Panc1 (cell line): ENCODE results near the gene IL15. TPM values are rescaled to one million over a fixed set of nuclear protein-coding genes. Genes with fewer than 3 reads are reported as not detected.
A peak's percentile ranks its signal among the peaks of the same experiment; 100 is the strongest.

Experiments
- ATAC-seq: fragments of 200-7000 bp; cut with Tn5 transposase; 2 replicates; pipeline ENCODE4 v1.9.1; 2020; ENCODE audit warnings: mild to moderate bottlenecking, moderate library complexity
- BruUV-seq: library from RNA; stranded (reverse); fragments of 400-500 nt; replicated peaks from 2 replicates; lab custom pipeline; 2021; lab: Mats Ljungman, UMichigan
- CTCF ChIA-PET: fragments of 300-600 bp; sonication (Branson Sonifier 250); formaldehyde crosslinking; loops from one replicate; lab custom pipeline; 2022; ENCODE audit warnings: antibody characterized with exemption; lab: Charles Lee
- POLR2A ChIA-PET: fragments of 300-600 bp; sonication (Branson Sonifier 250); formaldehyde crosslinking; loops from one replicate; lab custom pipeline; 2022; ENCODE audit warnings: antibody characterized with exemption; lab: Charles Lee
- DNase-seq: peaks from one replicate; pipeline ENCODE4 v3.0.0-alpha.2; 2010; ENCODE audit warnings: low read depth, low spot score
- H3K27ac ChIP-seq: 2 replicates; pipeline ENCODE4 v1.5.1; 2011; ENCODE audit warnings: mild to moderate bottlenecking, low read length, inconsistent platforms
- H3K27me3 ChIP-seq: fragments of 200-500 bp; sonication (Bioruptor generic); 2 replicates; pipeline ENCODE4 v1.6.0; 2014; ENCODE audit warnings: low read length, inconsistent platforms; ENCODE audit not compliant: control insufficient read depth, insufficient read depth
- H3K36me3 ChIP-seq: fragments of 200-500 bp; sonication (Bioruptor generic); 2 replicates; pipeline ENCODE4 v1.5.1; 2014; ENCODE audit warnings: inconsistent platforms, mild to moderate bottlenecking, low read length, moderate library complexity; ENCODE audit not compliant: control insufficient read depth, insufficient read depth
- H3K4me1 ChIP-seq: 2 replicates; pipeline ENCODE4 v1.5.1; 2011; ENCODE audit warnings: inconsistent platforms, mild to moderate bottlenecking, low read length, moderate library complexity; ENCODE audit not compliant: control insufficient read depth, insufficient read depth
- H3K4me3 ChIP-seq, 2 experiments: 2 replicates each; pipeline ENCODE4 v1.5.1; 2011 to 2012; ENCODE audit warnings: low read depth in 2 of 2, low read length in 2 of 2, mild to moderate bottlenecking in 2 of 2, inconsistent platforms in 1 of 2, moderate library complexity in 1 of 2
- H3K9me3 ChIP-seq: fragments of 200-500 bp; sonication (Bioruptor generic); 2 replicates; pipeline ENCODE4 v1.5.1; 2014; ENCODE audit warnings: low read depth, mild to moderate bottlenecking, inconsistent platforms, low read length, moderate library complexity; ENCODE audit not compliant: control insufficient read depth, insufficient read depth
- POLR2AphosphoS5 ChIP-seq: IDR thresholded peaks from 2 replicates; pipeline ENCODE4 v1.6.1; 2012; ENCODE audit warnings: mild to moderate bottlenecking, low read depth, low read length, moderate library complexity
- SIN3A ChIP-seq: IDR thresholded peaks from 2 replicates; pipeline ENCODE4 v1.6.1; 2012; ENCODE audit warnings: low read depth, mild to moderate bottlenecking, low read length, moderate library complexity, borderline replicate concordance; ENCODE audit not compliant: insufficient read depth
- TCF7L2 ChIP-seq: IDR thresholded peaks from 2 replicates; pipeline ENCODE4 v1.6.1; 2011; ENCODE audit warnings: mild to moderate bottlenecking, low read depth, low read length, inconsistent platforms
- in situ Hi-C: cut with HindIII; loops from 2 replicates; pipeline ENCODE4 v1.10.0; 2016; ENCODE audit warnings: low sequenced_read_pairs, low pct_unique_long_range_greater_than_20kb
- intact Hi-C: fragments of 100-400 bp; cut with micrococcal nuclease; formaldehyde crosslinking; loops from one replicate; pipeline ENCODE4 v1.10.0; 2022; ENCODE audit not compliant: unreplicated experiment
- total RNA-seq: library from RNA; stranded (reverse); gene quantifications from one replicate; pipeline ENCODE4 v1.2.1, GENCODE V29; 2021; ENCODE audit not compliant: unreplicated experiment
- TF ChIP-seq, protein P1 (sequence below): fragments of 450-650 bp; IDR thresholded peaks from 2 replicates; pipeline ENCODE4 v1.5.1; 2017; ENCODE audit warnings: mild to moderate bottlenecking
- TF ChIP-seq, protein P2 (sequence below), 2 experiments: IDR thresholded peaks; 2 replicates each; pipeline ENCODE4 v1.6.1; 2011 to 2012; ENCODE audit warnings: low read depth in 2 of 2, control low read depth in 1 of 2, low read length in 1 of 2, mild to moderate bottlenecking in 1 of 2, moderate library complexity in 1 of 2; ENCODE audit not compliant: insufficient read depth in 1 of 2

The IL15 gene
- total RNA-seq, 1 experiment from 2014 or later, result 2.7 TPM

DNA sequence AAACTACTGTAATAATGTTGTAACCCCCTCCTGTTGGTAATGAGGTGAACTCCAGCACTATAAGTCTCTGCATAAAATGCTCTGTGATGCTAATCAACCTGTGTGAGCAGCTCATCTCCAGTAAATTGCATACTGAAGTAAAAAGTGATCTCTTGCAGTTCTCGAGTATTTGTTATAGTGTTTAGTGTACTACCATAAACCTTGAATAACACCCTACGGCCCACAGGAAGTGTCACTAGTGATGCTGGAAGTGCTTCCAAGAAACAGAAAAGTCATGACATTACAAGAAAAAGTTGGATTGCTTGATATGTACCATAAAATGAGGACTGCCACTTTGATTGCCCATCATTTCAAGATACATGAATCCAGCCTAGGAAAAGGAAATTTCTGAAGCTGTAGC is 39.0 kb downstream of the IL15 start:
- in situ Hi-C loops (no loop called here), intact Hi-C loops (no loop called here)
- ChIA-PET CTCF (no interaction called here), POLR2A (no interaction called here)
- no peak overlapping the region for H3K4me3 ChIP-seq
- TF ChIP-seq SIN3A, result no peak
- no peak for TF ChIP-seq POLR2AphosphoS5
- TF ChIP-seq TCF7L2, result no peak
- TF ChIP-seq, protein P1, sequence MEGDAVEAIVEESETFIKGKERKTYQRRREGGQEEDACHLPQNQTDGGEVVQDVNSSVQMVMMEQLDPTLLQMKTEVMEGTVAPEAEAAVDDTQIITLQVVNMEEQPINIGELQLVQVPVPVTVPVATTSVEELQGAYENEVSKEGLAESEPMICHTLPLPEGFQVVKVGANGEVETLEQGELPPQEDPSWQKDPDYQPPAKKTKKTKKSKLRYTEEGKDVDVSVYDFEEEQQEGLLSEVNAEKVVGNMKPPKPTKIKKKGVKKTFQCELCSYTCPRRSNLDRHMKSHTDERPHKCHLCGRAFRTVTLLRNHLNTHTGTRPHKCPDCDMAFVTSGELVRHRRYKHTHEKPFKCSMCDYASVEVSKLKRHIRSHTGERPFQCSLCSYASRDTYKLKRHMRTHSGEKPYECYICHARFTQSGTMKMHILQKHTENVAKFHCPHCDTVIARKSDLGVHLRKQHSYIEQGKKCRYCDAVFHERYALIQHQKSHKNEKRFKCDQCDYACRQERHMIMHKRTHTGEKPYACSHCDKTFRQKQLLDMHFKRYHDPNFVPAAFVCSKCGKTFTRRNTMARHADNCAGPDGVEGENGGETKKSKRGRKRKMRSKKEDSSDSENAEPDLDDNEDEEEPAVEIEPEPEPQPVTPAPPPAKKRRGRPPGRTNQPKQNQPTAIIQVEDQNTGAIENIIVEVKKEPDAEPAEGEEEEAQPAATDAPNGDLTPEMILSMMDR, result no peak
- TF ChIP-seq, protein P2, sequence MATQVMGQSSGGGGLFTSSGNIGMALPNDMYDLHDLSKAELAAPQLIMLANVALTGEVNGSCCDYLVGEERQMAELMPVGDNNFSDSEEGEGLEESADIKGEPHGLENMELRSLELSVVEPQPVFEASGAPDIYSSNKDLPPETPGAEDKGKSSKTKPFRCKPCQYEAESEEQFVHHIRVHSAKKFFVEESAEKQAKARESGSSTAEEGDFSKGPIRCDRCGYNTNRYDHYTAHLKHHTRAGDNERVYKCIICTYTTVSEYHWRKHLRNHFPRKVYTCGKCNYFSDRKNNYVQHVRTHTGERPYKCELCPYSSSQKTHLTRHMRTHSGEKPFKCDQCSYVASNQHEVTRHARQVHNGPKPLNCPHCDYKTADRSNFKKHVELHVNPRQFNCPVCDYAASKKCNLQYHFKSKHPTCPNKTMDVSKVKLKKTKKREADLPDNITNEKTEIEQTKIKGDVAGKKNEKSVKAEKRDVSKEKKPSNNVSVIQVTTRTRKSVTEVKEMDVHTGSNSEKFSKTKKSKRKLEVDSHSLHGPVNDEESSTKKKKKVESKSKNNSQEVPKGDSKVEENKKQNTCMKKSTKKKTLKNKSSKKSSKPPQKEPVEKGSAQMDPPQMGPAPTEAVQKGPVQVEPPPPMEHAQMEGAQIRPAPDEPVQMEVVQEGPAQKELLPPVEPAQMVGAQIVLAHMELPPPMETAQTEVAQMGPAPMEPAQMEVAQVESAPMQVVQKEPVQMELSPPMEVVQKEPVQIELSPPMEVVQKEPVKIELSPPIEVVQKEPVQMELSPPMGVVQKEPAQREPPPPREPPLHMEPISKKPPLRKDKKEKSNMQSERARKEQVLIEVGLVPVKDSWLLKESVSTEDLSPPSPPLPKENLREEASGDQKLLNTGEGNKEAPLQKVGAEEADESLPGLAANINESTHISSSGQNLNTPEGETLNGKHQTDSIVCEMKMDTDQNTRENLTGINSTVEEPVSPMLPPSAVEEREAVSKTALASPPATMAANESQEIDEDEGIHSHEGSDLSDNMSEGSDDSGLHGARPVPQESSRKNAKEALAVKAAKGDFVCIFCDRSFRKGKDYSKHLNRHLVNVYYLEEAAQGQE (IDR thresholded peaks at IDR 0.05; ENCODE audit: insufficient read depth in 1 of 2, low read depth in 2 of 2, low read length in 1 of 2), result no peak
- no TSS peak for BruUV-seq
- H3K4me1 ChIP-seq, result no peaks in the 10 kb centered on the region
- H3K36me3 ChIP-seq, result no peaks in the 10 kb centered on the region
- no peak overlapping the region for H3K27ac ChIP-seq
- ATAC-seq (no peak), DNase-seq (no peak)
- H3K9me3 ChIP-seq, result no peaks in the 10 kb centered on the region
- no peaks in the 10 kb centered on the region for H3K27me3 ChIP-seq

DNA sequence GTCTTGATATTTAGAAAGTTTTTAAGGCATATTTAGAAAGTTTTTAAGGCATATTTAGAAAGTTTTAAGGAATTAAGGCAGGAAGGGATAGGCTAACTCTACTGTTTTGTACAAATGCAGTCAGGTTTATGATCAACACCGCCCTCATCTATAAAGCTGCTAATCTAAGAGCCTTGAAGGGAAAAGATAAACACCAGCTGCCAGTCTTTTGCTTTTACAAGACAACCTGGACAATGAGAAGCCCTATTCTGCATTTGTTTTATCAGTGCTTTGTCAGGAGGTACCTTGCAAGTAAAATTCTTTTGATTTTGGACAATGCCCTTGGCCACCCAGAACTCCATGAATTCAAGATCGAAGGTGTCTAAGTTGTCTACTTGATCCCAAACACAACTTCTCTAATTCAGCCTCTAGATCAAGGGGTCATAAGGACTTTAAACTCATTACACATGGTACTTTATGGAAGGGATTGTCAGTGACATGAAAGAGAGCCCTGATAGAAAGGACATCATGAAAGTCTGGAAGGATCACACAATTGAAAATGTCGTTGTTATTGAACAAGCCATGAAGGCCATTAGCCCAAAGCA is 39.8 kb downstream of the IL15 start:
- no peak overlapping the region for H3K27ac ChIP-seq
- in situ Hi-C loops, result no loop called here
- H3K4me3 ChIP-seq, result no peak overlapping the region
- TF ChIP-seq, protein P1, result no peak
- TF ChIP-seq TCF7L2 (peak; percentile 35; the same call in 1 of the 2 replicates), SIN3A (no peak)
- BruUV-seq, result no TSS peak
- CTCF ChIA-PET, result no interaction called here
- no peaks in the 10 kb centered on the region; the same call in 1 of the 2 replicates for H3K4me1 ChIP-seq
- H3K9me3 ChIP-seq, result no peaks in the 10 kb centered on the region
- ATAC-seq (no peak), DNase-seq (no peak)
- intact Hi-C loops, result no loop called here
- POLR2A ChIA-PET, result interaction anchor here (0.7 kb wide), 1 partner anchor 330 kb away, joined by 6 read pairs; no protein-coding TSS in a partner anchor
- H3K27me3 ChIP-seq, result no peaks in the 10 kb centered on the region
- H3K36me3 ChIP-seq, result no peaks in the 10 kb centered on the region
